Common myeloid progenitor, CD34-positive (primary cell): Measurements from ENCODE around the gene AAGAB.
A peak's percentile ranks its signal among the peaks of the same experiment; 100 is the strongest.

Experiments
- CTCF ChIA-PET: fragments of 350-600 bp; sonication (Branson Sonifier 250); formaldehyde crosslinking; loops from one replicate; lab custom pipeline; 2021; ENCODE audit warnings: antibody characterized with exemption; lab: Charles Lee
- POLR2A ChIA-PET: fragments of 350-600 bp; sonication (Branson Sonifier 250); formaldehyde crosslinking; loops from one replicate; lab custom pipeline; 2021; ENCODE audit warnings: antibody characterized with exemption; lab: Charles Lee
- DNase-seq, 3 donors: peaks; one replicate each; pipeline versions ENCODE4 v3.0.0 to v3.0.0-alpha.2; 2013
- H3K27ac ChIP-seq, 2 experiments: 1 replicate in 1 of 2; 2 replicates in 1 of 2; pipeline ENCODE4 v1.7.0; 2013; ENCODE audit warnings: inconsistent platforms in 2 of 2, low read length in 2 of 2, mild to moderate bottlenecking in 2 of 2, low read depth in 1 of 2, moderate library complexity in 1 of 2; ENCODE audit not compliant: severe bottlenecking in 2 of 2, insufficient read depth in 1 of 2, poor library complexity in 1 of 2
- H3K27me3 ChIP-seq, 5 experiments: replicated peaks in 2 of 5; 1 replicate in 3 of 5; 2 replicates in 2 of 5; pipeline versions ENCODE4 v1.6.1 to v1.7.0; 2013; ENCODE audit warnings: low read length in 4 of 5, mild to moderate bottlenecking in 2 of 5, moderate library complexity in 2 of 5, inconsistent platforms in 1 of 5; ENCODE audit not compliant: insufficient read depth in 5 of 5, control insufficient read depth in 4 of 5
- H3K36me3 ChIP-seq, 4 experiments: 1 replicate in 2 of 4; 2 replicates in 2 of 4; pipeline versions ENCODE4 v1.6.1 to v1.7.0; 2013; ENCODE audit warnings: low read length in 3 of 4, control low read depth in 1 of 4, mild to moderate bottlenecking in 1 of 4; ENCODE audit not compliant: control insufficient read depth in 4 of 4, insufficient read depth in 4 of 4
- H3K4me1 ChIP-seq, 4 experiments: 1 replicate in 3 of 4; 2 replicates in 1 of 4; pipeline versions ENCODE4 v1.6.1 to v1.7.1; 2013; ENCODE audit warnings: low read length in 3 of 4, mild to moderate bottlenecking in 3 of 4, control low read depth in 1 of 4, inconsistent platforms in 1 of 4, moderate library complexity in 1 of 4; ENCODE audit not compliant: control insufficient read depth in 4 of 4, insufficient read depth in 4 of 4; ENCODE audit errors: control extremely low read depth in 1 of 4
- H3K4me3 ChIP-seq, 7 experiments: 1 replicate in 4 of 7; 2 replicates in 3 of 7; pipeline versions ENCODE4 v1.5.1 to v1.7.0; 2013; ENCODE audit warnings: mild to moderate bottlenecking in 7 of 7, low read length in 6 of 7, moderate library complexity in 6 of 7, inconsistent platforms in 2 of 7, low read depth in 2 of 7, control low read depth in 1 of 7; ENCODE audit not compliant: insufficient read depth in 4 of 7, control insufficient read depth in 1 of 7; ENCODE audit errors: extremely low read depth in 1 of 7
- H3K9me3 ChIP-seq, 5 experiments: 1 replicate in 4 of 5; 2 replicates in 1 of 5; pipeline versions ENCODE4 v1.6.1 to v1.7.1; 2013; ENCODE audit warnings: low read length in 4 of 5, mild to moderate bottlenecking in 2 of 5, inconsistent platforms in 1 of 5, low read depth in 1 of 5, moderate library complexity in 1 of 5; ENCODE audit not compliant: control insufficient read depth in 4 of 5, insufficient read depth in 2 of 5; ENCODE audit errors: control extremely low read depth in 1 of 5
- WGBS: methylation state at CpG from one replicate; pipeline ENCODE4 v1.1.5; 2013; ENCODE audit not compliant: insufficient coverage; 5-methylcytosine and 5-hydroxymethylcytosine counted together

The AAGAB gene

DNA sequence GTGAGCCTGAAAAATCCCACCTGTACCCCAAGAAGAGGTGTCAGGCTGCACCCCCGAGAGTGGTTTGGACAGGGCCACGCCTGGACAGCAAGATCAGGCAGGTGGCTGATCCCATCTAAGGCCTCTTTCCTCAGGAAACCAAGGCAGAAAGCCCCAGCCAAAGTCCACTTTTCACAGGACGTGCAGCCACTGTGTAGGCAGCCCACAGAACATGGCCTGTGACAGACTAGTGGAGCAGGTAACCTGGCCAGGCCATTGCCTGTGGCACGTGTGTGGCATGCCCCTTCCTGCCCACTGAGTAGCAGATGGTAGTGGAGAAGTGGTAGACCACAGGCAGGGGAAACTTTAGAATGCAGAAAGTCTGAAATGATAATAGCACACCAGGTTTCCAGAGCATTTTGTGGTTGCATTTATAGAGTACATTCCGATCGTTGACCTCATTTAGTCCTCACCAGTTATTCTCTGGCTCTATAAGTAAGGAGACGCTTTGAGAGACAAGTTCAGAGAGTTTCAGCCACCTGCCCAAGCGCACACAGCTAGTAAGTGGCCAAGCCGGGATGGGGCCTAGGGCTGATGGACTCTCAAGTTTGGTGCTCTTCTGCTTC is 68.7 kb downstream of the AAGAB start:
- H3K4me1 ChIP-seq = peaks cover 0 to 21% (median 17%) of the 10 kb centered on the region in 4 experiments
- peak overlapping the region in 1 of 2 experiments; percentile 18 for H3K27ac ChIP-seq
- POLR2A ChIA-PET = interaction anchor here (0.5 kb wide), 1 partner anchor 41 kb away, joined by 3 read pairs; no protein-coding TSS in a partner anchor

GRCh38 chr15:67185051-67185450 is 69.4 kb downstream of the AAGAB start:
- Histone ChIP-seq H3K27ac (no peak overlapping the region), H3K36me3 (peaks cover 5 to 54% (median 31%) of the 10 kb centered on the region in 4 experiments), H3K27me3 (no peaks in the 10 kb centered on the region), H3K4me1 (peaks cover 0 to 21% (median 17%) of the 10 kb centered on the region in 4 experiments), H3K9me3 (no peaks in the 10 kb centered on the region), H3K4me3 (no peak overlapping the region)
- ChIA-PET POLR2A (interaction anchor here (0.5 kb wide), 1 partner anchor 82 kb away, joined by 3 read pairs; no protein-coding TSS in a partner anchor), CTCF (interaction anchor here (1.2 to 1.4 kb wide), 2 partner anchors 104 to 119 kb away, joined by 3 to 4 read pairs; no protein-coding TSS in a partner anchor)
- DNase-seq = no peak
- 74% methylated on average over 6 of the region's 6 CpGs for WGBS

More for the DNA sequence above, 68.7 kb downstream of the AAGAB start:
- H3K36me3 ChIP-seq = peaks cover 8 to 58% (median 36%) of the 10 kb centered on the region in 4 experiments
- no peaks in the 10 kb centered on the region for H3K9me3 ChIP-seq
- WGBS = 60% methylated on average over 9 of the region's 9 CpGs
- peak; percentile 46 to 96 (median 94) for DNase-seq
- no peak overlapping the region for H3K4me3 ChIP-seq
- CTCF ChIA-PET = interaction anchor here (0.7 to 1.7 kb wide), 7 partner anchors 8 to 118 kb away, joined by 3 to 5 read pairs (median 4); no protein-coding TSS in a partner anchor
- no peaks in the 10 kb centered on the region for H3K27me3 ChIP-seq

- Histone ChIP-seq H3K4me3 (no peak overlapping the region), H3K4me1 (peaks cover 0 to 21% (median 17%) of the 10 kb centered on the region in 4 experiments), H3K36me3 (peaks cover 8 to 49% (median 30%) of the 10 kb centered on the region in 4 experiments), H3K27me3 (no peaks in the 10 kb centered on the region), H3K9me3 (no peaks in the 10 kb centered on the region), H3K27ac (no peak overlapping the region)
- CTCF ChIA-PET = interaction anchor here (0.9 kb wide), 1 partner anchor 93 kb away, joined by 3 read pairs; no protein-coding TSS in a partner anchor
- POLR2A ChIA-PET = no interaction called here
- 99% methylated on average over 15 of the region's 18 CpGs for WGBS
- no peak for DNase-seq
These were observed 70.1 kb downstream of the AAGAB start for GRCh38 chr15:67184208-67184925.

DNA sequence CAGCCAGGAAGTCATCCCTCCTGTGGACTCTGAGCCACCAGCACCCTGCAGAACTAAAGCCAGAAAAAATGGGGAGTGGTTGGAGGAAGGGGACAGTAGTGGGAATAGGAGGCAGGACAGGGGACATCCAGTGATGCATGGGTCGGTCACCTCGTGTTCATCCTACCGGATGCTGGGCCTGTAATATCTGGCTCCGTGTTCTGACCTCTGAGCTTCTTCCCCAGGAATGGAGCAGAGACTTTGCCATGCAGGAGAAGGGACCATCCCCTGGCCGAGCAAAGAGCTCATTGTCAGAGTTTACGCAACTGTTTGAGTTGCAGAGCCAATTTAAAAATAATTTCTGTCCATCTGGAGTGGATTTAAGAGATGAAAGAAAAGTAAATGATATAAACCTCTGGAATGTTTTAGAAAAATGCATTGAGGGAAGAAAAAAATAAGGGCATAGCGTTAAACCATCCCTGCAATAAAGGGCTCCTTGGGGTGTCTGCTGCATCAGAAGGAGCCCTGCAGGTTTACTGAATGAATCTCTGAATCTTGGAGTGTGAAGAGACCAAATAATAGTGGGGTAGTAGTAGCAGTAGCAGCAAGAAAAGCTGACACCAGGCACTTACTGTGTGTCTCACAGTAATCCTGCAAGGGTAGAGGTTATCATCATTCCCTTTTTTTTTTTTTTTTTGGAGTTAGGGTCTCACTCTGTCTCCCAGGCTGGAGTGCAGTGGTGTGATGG is 70.9 kb downstream of the AAGAB start:
- peaks cover 8 to 45% (median 27%) of the 10 kb centered on the region in 4 experiments for H3K36me3 ChIP-seq
- no peak for DNase-seq
- no peaks in the 10 kb centered on the region for H3K27me3 ChIP-seq
- ChIA-PET POLR2A (no interaction called here), CTCF (interaction anchor here (0.6 to 0.9 kb wide), 2 partner anchors 71 to 92 kb away, joined by 3 read pairs; partner anchors contain the start of gene AAGAB)
- 97% methylated on average over 7 of the region's 7 CpGs for WGBS
- H3K4me3 ChIP-seq = no peak overlapping the region
- H3K9me3 ChIP-seq = no peaks in the 10 kb centered on the region
- H3K27ac ChIP-seq = no peak overlapping the region
- peaks cover 0 to 21% (median 17%) of the 10 kb centered on the region in 4 experiments for H3K4me1 ChIP-seq

DNA sequence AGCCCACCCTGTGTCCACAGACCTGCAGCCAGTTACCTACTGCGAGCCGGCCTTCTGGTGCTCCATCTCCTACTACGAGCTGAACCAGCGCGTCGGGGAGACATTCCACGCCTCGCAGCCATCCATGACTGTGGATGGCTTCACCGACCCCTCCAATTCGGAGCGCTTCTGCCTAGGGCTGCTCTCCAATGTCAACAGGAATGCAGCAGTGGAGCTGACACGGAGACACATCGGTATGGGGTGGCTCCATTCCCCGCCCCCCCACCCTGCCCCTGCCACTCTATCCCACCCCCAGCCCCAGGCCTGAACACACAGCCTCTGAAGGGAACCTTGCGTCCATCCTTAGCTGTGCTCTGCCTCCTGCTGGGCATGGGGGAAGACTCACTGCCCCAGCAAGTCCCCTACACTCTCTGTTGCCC is 73.2 kb downstream of the AAGAB start:
- Histone ChIP-seq H3K27ac (no peak overlapping the region), H3K27me3 (no peaks in the 10 kb centered on the region), H3K4me3 (no peak overlapping the region), H3K9me3 (no peaks in the 10 kb centered on the region), H3K4me1 (peaks cover 0 to 20% (median 10%) of the 10 kb centered on the region in 4 experiments), H3K36me3 (peaks cover 5 to 34% (median 13%) of the 10 kb centered on the region in 4 experiments)
- POLR2A ChIA-PET = interaction anchor here (1.0 kb wide), 1 partner anchor 88 kb away, joined by 3 read pairs; no protein-coding TSS in a partner anchor
- WGBS = 100% methylated on average over 12 of the region's 15 CpGs
- CTCF ChIA-PET = no interaction called here
- peak in 2 of 3 donors; percentile 11 to 14 for DNase-seq

DNA sequence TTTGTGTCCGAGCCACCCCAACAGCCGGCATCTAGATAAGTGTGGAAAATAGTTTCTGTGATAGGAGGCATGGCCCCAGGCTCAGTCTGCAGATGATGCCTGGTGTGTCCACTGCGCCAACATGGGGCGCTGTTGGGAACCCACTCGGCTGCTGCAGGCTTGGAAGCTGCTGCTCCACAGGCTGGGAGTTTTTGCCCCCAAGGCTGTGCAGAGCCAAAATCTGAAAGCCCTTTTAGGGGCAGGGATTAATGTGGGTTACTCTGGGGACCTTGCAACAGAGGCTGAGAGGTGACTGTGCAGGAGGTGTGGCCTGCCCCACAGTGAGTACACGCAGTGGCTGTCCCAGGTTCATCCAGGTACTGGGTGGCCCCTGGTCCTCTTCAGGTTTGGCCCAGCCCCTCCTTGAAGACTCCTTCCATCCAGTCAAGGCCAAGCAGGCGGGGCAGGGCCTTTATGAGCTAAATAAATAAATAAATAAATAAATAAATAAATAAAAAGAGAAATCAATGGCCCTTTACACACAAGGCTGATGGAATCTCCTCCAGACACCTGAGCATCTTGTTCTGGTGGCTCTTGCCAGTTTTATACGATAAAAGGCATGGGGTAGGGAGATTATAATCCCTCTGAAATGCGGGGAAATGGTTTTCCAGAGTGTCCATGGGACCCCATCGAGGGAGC is 73.8 kb downstream of the AAGAB start:
- no peaks in the 10 kb centered on the region for H3K27me3 ChIP-seq
- 99% methylated on average over 7 of the region's 10 CpGs for WGBS
- DNase-seq = no peak
- H3K36me3 ChIP-seq = peaks cover 5 to 39% (median 13%) of the 10 kb centered on the region in 4 experiments
- no peak overlapping the region for H3K4me3 ChIP-seq
- no peak overlapping the region for H3K27ac ChIP-seq
- POLR2A ChIA-PET = interaction anchor here (1.0 kb wide), 1 partner anchor 87 kb away, joined by 3 read pairs; no protein-coding TSS in a partner anchor
- peaks cover 0 to 20% (median 6%) of the 10 kb centered on the region in 4 experiments for H3K4me1 ChIP-seq
- CTCF ChIA-PET = no interaction called here
- H3K9me3 ChIP-seq = no peaks in the 10 kb centered on the region
